MM.1S (cell line): Measurements from ENCODE around the gene DLX5.

ENCODE experiments used
- DNase-seq: peaks from one replicate; pipeline ENCODE4 v3.0.0-alpha.2; 2015
- H2AFZ ChIP-seq: fragments of 300-600 bp; sonication (generic); 2 replicates; pipeline ENCODE4 v1.6.0; 2016; ENCODE audit warnings: antibody characterized with exemption, low read length
- H3F3A ChIP-seq: fragments of 300-600 bp; sonication (generic); 2 replicates; pipeline ENCODE4 v1.6.1; 2016; ENCODE audit warnings: mild to moderate bottlenecking, antibody characterized with exemption, low read length, moderate library complexity, mixed read lengths; ENCODE audit not compliant: insufficient read depth
- H3K27ac ChIP-seq: fragments of 300-600 bp; sonication (generic); 2 replicates; pipeline ENCODE4 v1.5.1; 2016; ENCODE audit warnings: mild to moderate bottlenecking, low read length
- H3K27me3 ChIP-seq: fragments of 300-600 bp; sonication (generic); replicated peaks from 2 replicates; pipeline ENCODE4 v1.6.0; 2016; ENCODE audit warnings: low read length; ENCODE audit not compliant: insufficient read depth
- H3K36me3 ChIP-seq: fragments of 300-600 bp; sonication (generic); replicated peaks from 2 replicates; pipeline ENCODE4 v1.6.1; 2016; ENCODE audit warnings: mild to moderate bottlenecking, low read length, mixed read lengths; ENCODE audit not compliant: insufficient read depth
- H3K4me1 ChIP-seq: fragments of 300-600 bp; sonication (generic); 2 replicates; pipeline ENCODE4 v1.6.1; 2016; ENCODE audit warnings: low read length, mixed read lengths
- H3K4me2 ChIP-seq: fragments of 300-600 bp; sonication (generic); 2 replicates; pipeline ENCODE4 v1.6.0; 2016; ENCODE audit warnings: low read depth, low read length
- H3K4me3 ChIP-seq: fragments of 300-600 bp; sonication (generic); 2 replicates; pipeline ENCODE4 v1.5.1; 2016; ENCODE audit warnings: low read length, mixed read lengths
- H3K79me2 ChIP-seq: fragments of 300-600 bp; sonication (generic); 2 replicates; pipeline ENCODE4 v1.6.1; 2016; ENCODE audit warnings: mixed run types, low read length, mixed read lengths
- H3K9ac ChIP-seq: fragments of 300-600 bp; sonication (generic); 2 replicates; pipeline ENCODE4 v1.6.1; 2016; ENCODE audit warnings: low read length, mixed read lengths
- H3K9me2 ChIP-seq: fragments of 300-600 bp; sonication (generic); replicated peaks from 2 replicates; pipeline ENCODE4 v1.6.1; 2016; ENCODE audit warnings: mild to moderate bottlenecking, low read length, mixed read lengths; ENCODE audit not compliant: insufficient read depth
- H3K9me3 ChIP-seq: fragments of 300-600 bp; sonication (generic); replicated peaks from 2 replicates; pipeline ENCODE4 v1.6.1; 2016; ENCODE audit warnings: mild to moderate bottlenecking, low read length, mixed read lengths; ENCODE audit not compliant: insufficient read depth
- H4K20me1 ChIP-seq: fragments of 300-600 bp; sonication (generic); 2 replicates; pipeline ENCODE4 v1.6.1; 2016; ENCODE audit warnings: mild to moderate bottlenecking, low read length, moderate library complexity, mixed read lengths; ENCODE audit not compliant: insufficient read depth
- CTCF ChIP-seq: fragments of 300-600 bp; sonication (generic); IDR thresholded peaks from 2 replicates; pipeline ENCODE4 v1.5.1; 2016; ENCODE audit warnings: antibody characterized with exemption, low read length, mixed read lengths
- EZH2 ChIP-seq: fragments of 300-600 bp; sonication (generic); optimal IDR thresholded peaks from 2 replicates; pipeline ENCODE3; 2017; ENCODE audit warnings: low read depth, mild to moderate bottlenecking, antibody characterized with exemption, low read length, mixed read lengths
- EZH2phosphoT487 ChIP-seq: fragments of 300-600 bp; sonication (generic); IDR thresholded peaks from 2 replicates; pipeline ENCODE4 v1.6.1; 2018; ENCODE audit warnings: antibody characterized with exemption, low read length

The DLX5 gene

GRCh38 chr7:97018791-97019531 lies 5.7 kb downstream of the DLX5 start:
- H3K4me3 ChIP-seq: no peak overlapping the region

GRCh38 chr7:97018126-97018601 lies 6.5 kb downstream of the DLX5 start:
- Histone ChIP-seq H2AFZ (no peak overlapping the region), H3K4me1 (no peaks in the 10 kb centered on the region), H3K9ac (no peak overlapping the region), H3K27me3 (peaks cover 36% of the 10 kb centered on the region), H4K20me1 (no peaks in the 10 kb centered on the region), H3K4me2 (no peak overlapping the region), H3K4me3 (no peak overlapping the region), H3K36me3 (no peaks in the 10 kb centered on the region), H3K9me3 (no peaks in the 10 kb centered on the region), H3K79me2 (no peaks in the 10 kb centered on the region), H3K27ac (no peak overlapping the region), H3F3A (no peaks in the 10 kb centered on the region), H3K9me2 (no peaks in the 10 kb centered on the region)
- TF ChIP-seq EZH2phosphoT487 (no peak), EZH2 (no peak), CTCF (no peak)
- DNase-seq: no peak

More at GRCh38 chr7:97018791-97019531, 5.7 kb downstream of the DLX5 start:
- Histone ChIP-seq H3K9me3 (no peaks in the 10 kb centered on the region), H2AFZ (no peak overlapping the region), H3K4me2 (no peak overlapping the region), H3K9ac (no peak overlapping the region), H3K79me2 (no peaks in the 10 kb centered on the region), H3K4me1 (no peaks in the 10 kb centered on the region), H3F3A (no peaks in the 10 kb centered on the region), H4K20me1 (no peaks in the 10 kb centered on the region), H3K27ac (no peak overlapping the region), H3K9me2 (no peaks in the 10 kb centered on the region), H3K27me3 (peaks cover 39% of the 10 kb centered on the region), H3K36me3 (no peaks in the 10 kb centered on the region)
- no peak for DNase-seq
- TF ChIP-seq EZH2phosphoT487 (no peak), CTCF (no peak), EZH2 (no peak)

- Histone ChIP-seq H2AFZ (no peak overlapping the region), H4K20me1 (no peaks in the 10 kb centered on the region), H3K9ac (no peak overlapping the region), H3K4me1 (no peaks in the 10 kb centered on the region), H3F3A (no peaks in the 10 kb centered on the region), H3K9me2 (no peaks in the 10 kb centered on the region), H3K27me3 (peaks cover 36% of the 10 kb centered on the region), H3K4me2 (no peak overlapping the region), H3K79me2 (no peaks in the 10 kb centered on the region), H3K9me3 (no peaks in the 10 kb centered on the region), H3K36me3 (no peaks in the 10 kb centered on the region), H3K27ac (no peak overlapping the region), H3K4me3 (no peak overlapping the region)
- TF ChIP-seq EZH2phosphoT487: no peak
- no peak for TF ChIP-seq EZH2
- no peak for TF ChIP-seq CTCF
- DNase-seq: no peak
Observed at GRCh38 chr7:97017192-97018125, 7.2 kb downstream of the DLX5 start.
